Smooth muscle cell (in vitro differentiated cells): Measurements from ENCODE around the gene HRK. TPM values are rescaled to one million over a fixed set of nuclear protein-coding genes. Genes with fewer than 3 reads are reported as not detected.

ENCODE experiments used
- DNase-seq: peaks from one replicate; lab custom pipeline; 2025; ENCODE audit not compliant: unreplicated experiment; lab: John Stamatoyannopoulos, UW
- H2AFZ ChIP-seq: fragments of 200-600 bp; sonication (generic); 2 replicates; pipeline ENCODE4 v1.6.0; 2016; ENCODE audit warnings: antibody characterized with exemption, low read depth, mild to moderate bottlenecking
- H3F3A ChIP-seq: fragments of 200-600 bp; sonication (generic); 2 replicates; pipeline ENCODE4 v1.6.0; 2017; ENCODE audit warnings: antibody characterized with exemption, low read depth
- H3K27ac ChIP-seq: fragments of 200-600 bp; sonication (generic); 2 replicates; pipeline ENCODE4 v1.5.1; 2016; ENCODE audit warnings: low read depth, mild to moderate bottlenecking
- H3K27me3 ChIP-seq: fragments of 200-600 bp; sonication (generic); 2 replicates; pipeline ENCODE4 v1.6.1; 2016; ENCODE audit warnings: low read depth, mild to moderate bottlenecking
- H3K36me3 ChIP-seq: fragments of 200-600 bp; sonication (generic); 2 replicates; pipeline ENCODE4 v1.5.1; 2016; ENCODE audit warnings: low read depth
- H3K4me1 ChIP-seq: fragments of 200-600 bp; sonication (generic); 2 replicates; pipeline ENCODE4 v1.5.1; 2016; ENCODE audit warnings: low read depth
- H3K4me2 ChIP-seq: fragments of 200-600 bp; sonication (generic); 2 replicates; pipeline ENCODE4 v1.6.0; 2016; ENCODE audit warnings: mild to moderate bottlenecking
- H3K4me3 ChIP-seq: fragments of 200-600 bp; sonication (generic); 2 replicates; pipeline ENCODE4 v1.5.1; 2016; ENCODE audit warnings: mild to moderate bottlenecking
- H3K79me2 ChIP-seq: fragments of 200-600 bp; sonication (generic); 2 replicates; pipeline ENCODE4 v1.6.0; 2016; ENCODE audit warnings: low read depth, mild to moderate bottlenecking
- H3K9ac ChIP-seq: fragments of 200-600 bp; sonication (generic); 2 replicates; pipeline ENCODE4 v1.6.0; 2016; ENCODE audit warnings: low read depth
- H3K9me3 ChIP-seq: fragments of 200-600 bp; sonication (generic); replicated peaks from 2 replicates; pipeline ENCODE4 v1.5.1; 2016; ENCODE audit warnings: low read depth
- H4K20me1 ChIP-seq: fragments of 200-600 bp; sonication (generic); 2 replicates; pipeline ENCODE4 v1.6.0; 2016; ENCODE audit warnings: low read depth
- CTCF ChIP-seq: fragments of 200-600 bp; sonication (generic); IDR thresholded peaks from 2 replicates; pipeline ENCODE4 v1.5.1; 2017; ENCODE audit warnings: borderline replicate concordance, mild to moderate bottlenecking, antibody characterized with exemption; ENCODE audit not compliant: insufficient read depth, poor library complexity, severe bottlenecking
- WGBS: methylation state at CpG from one replicate; pipeline ENCODE4 v1.1.7; 2016; ENCODE audit warnings: low lambda C conversion rate; 5-methylcytosine and 5-hydroxymethylcytosine counted together
- polyA plus RNA-seq: library from polyadenylated mRNA; unstranded; fragments of >200 nt; fragmentation: Nextera tagmentation; extraction: Ambion mirVana; gene quantifications from 2 replicates; pipeline ENCODE4 v1.2.1, GENCODE V29; 2016
- total RNA-seq: library from RNA; depleted of rRNA; stranded (reverse); fragments of >200 nt; gene quantifications from 2 replicates; pipeline ENCODE4 v1.2.3, GENCODE V29; 2014

The HRK gene
- total and polyA plus RNA-seq, 2 experiments from 2014 or later: 0.04 TPM; not detected in 1

- peak overlapping the region; percentile 67 for H3K4me2 ChIP-seq
- no peak overlapping the region for H3K9ac ChIP-seq
- 54% methylated on average over 10 of the region's 12 CpGs for WGBS
- H3K36me3 ChIP-seq: no peaks in the 10 kb centered on the region
- H3F3A ChIP-seq: no peaks in the 10 kb centered on the region
- H2AFZ ChIP-seq: peak overlapping the region; percentile 12
- no peaks in the 10 kb centered on the region for H4K20me1 ChIP-seq
- no peak overlapping the region for H3K4me3 ChIP-seq
- H3K79me2 ChIP-seq: no peaks in the 10 kb centered on the region
- TF ChIP-seq CTCF: no peak
- H3K4me1 ChIP-seq: no peaks in the 10 kb centered on the region
- H3K27ac ChIP-seq: no peak overlapping the region
- no peaks in the 10 kb centered on the region for H3K9me3 ChIP-seq
- no peak for DNase-seq
- H3K27me3 ChIP-seq: no peaks in the 10 kb centered on the region
Measured at GRCh38 chr12:116861320-116861719, 19.9 kb downstream of the HRK start.

GRCh38 chr12:116860263-116860662 lies 21.0 kb downstream of the HRK start:
- Histone ChIP-seq H3K9ac (no peak overlapping the region), H2AFZ (no peak overlapping the region), H3K27me3 (no peaks in the 10 kb centered on the region), H3K79me2 (no peaks in the 10 kb centered on the region), H3K4me3 (no peak overlapping the region), H3K4me2 (no peak overlapping the region), H3F3A (no peaks in the 10 kb centered on the region), H4K20me1 (no peaks in the 10 kb centered on the region), H3K36me3 (no peaks in the 10 kb centered on the region), H3K27ac (no peak overlapping the region), H3K9me3 (no peaks in the 10 kb centered on the region), H3K4me1 (no peaks in the 10 kb centered on the region)
- no peak for TF ChIP-seq CTCF
- WGBS: 57% methylated on average over 3 of the region's 3 CpGs
- no peak for DNase-seq

- H3K4me3 ChIP-seq: no peak overlapping the region
- H3K4me1 ChIP-seq: no peaks in the 10 kb centered on the region
- H3F3A ChIP-seq: no peaks in the 10 kb centered on the region
- H3K79me2 ChIP-seq: no peaks in the 10 kb centered on the region
- no peaks in the 10 kb centered on the region for H4K20me1 ChIP-seq
- no peaks in the 10 kb centered on the region for H3K36me3 ChIP-seq
- DNase-seq: no peak
- H3K4me2 ChIP-seq: no peak overlapping the region
- no peaks in the 10 kb centered on the region for H3K27me3 ChIP-seq
- no peak overlapping the region for H3K9ac ChIP-seq
- H2AFZ ChIP-seq: no peak overlapping the region
- H3K9me3 ChIP-seq: no peaks in the 10 kb centered on the region
- no peak for TF ChIP-seq CTCF
- no peak overlapping the region for H3K27ac ChIP-seq
- 66% methylated on average over 5 of the region's 5 CpGs for WGBS
Measured at GRCh38 chr12:116859079-116859478, 22.2 kb downstream of the HRK start.

GRCh38 chr12:116856729-116857128 lies 24.5 kb downstream of the HRK start:
- no peaks in the 10 kb centered on the region for H3K9me3 ChIP-seq
- no peak overlapping the region for H3K27ac ChIP-seq
- H3K79me2 ChIP-seq: no peaks in the 10 kb centered on the region
- no peak overlapping the region for H3K4me2 ChIP-seq
- TF ChIP-seq CTCF: no peak
- no peak overlapping the region for H3K4me3 ChIP-seq
- DNase-seq: no peak
- H3K36me3 ChIP-seq: no peaks in the 10 kb centered on the region
- H3K9ac ChIP-seq: no peak overlapping the region
- no peaks in the 10 kb centered on the region for H3K4me1 ChIP-seq
- no peaks in the 10 kb centered on the region for H4K20me1 ChIP-seq
- H2AFZ ChIP-seq: no peak overlapping the region
- H3F3A ChIP-seq: no peaks in the 10 kb centered on the region
- H3K27me3 ChIP-seq: no peaks in the 10 kb centered on the region
- WGBS: 89% methylated on average over 11 of the region's 11 CpGs
